Activated B cell treated with CpG ODN at 0.5 μM for 24 hours (primary cell): Measurements from ENCODE around the gene ETV3. TPM values are rescaled to one million over a fixed set of nuclear protein-coding genes. Genes with fewer than 3 reads are reported as not detected.

Experiments used
- ATAC-seq: fragments of 200-7000 bp; cut with Tn5 transposase; one replicate; pipeline ENCODE4 v1.10.0; 2021; ENCODE audit warnings: low read depth, mild to moderate bottlenecking, moderate library complexity
- CTCF ChIA-PET: fragments of 350-600 bp; sonication (Branson Sonifier 250); formaldehyde crosslinking; loops from one replicate; lab custom pipeline; 2021; ENCODE audit warnings: antibody characterized with exemption; lab: Charles Lee
- POLR2A ChIA-PET: fragments of 350-600 bp; sonication (Branson Sonifier 250); formaldehyde crosslinking; loops from one replicate; lab custom pipeline; 2021; ENCODE audit warnings: antibody characterized with exemption; lab: Charles Lee
- DNase-seq: peaks from one replicate; pipeline ENCODE4 v3.0.0; 2022
- H3K27ac Mint-ChIP-seq: one replicate; pipeline ENCODE4 v1.8.0; 2020; ENCODE audit warnings: mixed read lengths
- H3K27me3 Mint-ChIP-seq: one replicate; pipeline ENCODE4 v1.8.0; 2021; ENCODE audit warnings: mixed read lengths
- H3K36me3 Mint-ChIP-seq: one replicate; pipeline ENCODE4 v1.8.0; 2021; ENCODE audit warnings: low read depth, mixed read lengths
- H3K4me1 Mint-ChIP-seq: one replicate; pipeline ENCODE4 v1.8.0; 2021; ENCODE audit warnings: mixed read lengths
- H3K4me3 Mint-ChIP-seq: one replicate; pipeline ENCODE4 v1.8.0; 2020; ENCODE audit warnings: mild to moderate bottlenecking, mixed read lengths
- H3K9me3 Mint-ChIP-seq: one replicate; pipeline ENCODE4 v1.8.0; 2020; ENCODE audit warnings: mixed read lengths
- intact Hi-C: fragments of 100-400 bp; cut with micrococcal nuclease; formaldehyde crosslinking; loops from one replicate; pipeline ENCODE4 v1.15.1; 2024
- total RNA-seq: library from RNA; stranded (reverse); gene quantifications from 2 replicates; pipeline ENCODE4 v1.2.3, GENCODE V29; 2022
- TF ChIP-seq, protein P1 (sequence below): fragments of 200-600 bp; IDR thresholded peaks from one replicate; pipeline ENCODE4 v1.8.0; 2022; ENCODE audit warnings: antibody characterized with exemption, mild to moderate bottlenecking

The ETV3 gene
- total RNA-seq, 1 donor from 2014 or later: 31.3 TPM

DNA sequence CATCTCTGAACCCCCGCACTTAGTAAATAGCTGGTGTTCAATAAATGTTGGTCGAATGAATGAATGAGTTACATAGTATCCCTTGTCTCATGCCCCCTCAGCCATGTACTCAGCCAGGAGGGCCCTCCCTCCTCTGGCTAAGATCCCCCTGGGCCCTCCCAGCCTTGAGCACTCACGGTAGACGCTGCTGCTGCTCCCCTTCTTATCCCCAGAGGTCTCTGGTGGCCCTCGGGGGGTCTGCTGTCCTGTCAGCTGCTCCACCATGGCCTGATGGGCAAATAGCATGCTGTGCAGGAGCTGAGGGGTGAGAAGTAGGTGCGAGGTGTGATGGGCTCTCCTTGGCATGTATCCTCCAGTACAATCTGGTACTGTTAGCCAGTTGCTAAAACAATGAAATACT, 40.5 kb downstream of the ETV3 start:
- TF ChIP-seq, protein P1, sequence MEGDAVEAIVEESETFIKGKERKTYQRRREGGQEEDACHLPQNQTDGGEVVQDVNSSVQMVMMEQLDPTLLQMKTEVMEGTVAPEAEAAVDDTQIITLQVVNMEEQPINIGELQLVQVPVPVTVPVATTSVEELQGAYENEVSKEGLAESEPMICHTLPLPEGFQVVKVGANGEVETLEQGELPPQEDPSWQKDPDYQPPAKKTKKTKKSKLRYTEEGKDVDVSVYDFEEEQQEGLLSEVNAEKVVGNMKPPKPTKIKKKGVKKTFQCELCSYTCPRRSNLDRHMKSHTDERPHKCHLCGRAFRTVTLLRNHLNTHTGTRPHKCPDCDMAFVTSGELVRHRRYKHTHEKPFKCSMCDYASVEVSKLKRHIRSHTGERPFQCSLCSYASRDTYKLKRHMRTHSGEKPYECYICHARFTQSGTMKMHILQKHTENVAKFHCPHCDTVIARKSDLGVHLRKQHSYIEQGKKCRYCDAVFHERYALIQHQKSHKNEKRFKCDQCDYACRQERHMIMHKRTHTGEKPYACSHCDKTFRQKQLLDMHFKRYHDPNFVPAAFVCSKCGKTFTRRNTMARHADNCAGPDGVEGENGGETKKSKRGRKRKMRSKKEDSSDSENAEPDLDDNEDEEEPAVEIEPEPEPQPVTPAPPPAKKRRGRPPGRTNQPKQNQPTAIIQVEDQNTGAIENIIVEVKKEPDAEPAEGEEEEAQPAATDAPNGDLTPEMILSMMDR: no peak

DNA sequence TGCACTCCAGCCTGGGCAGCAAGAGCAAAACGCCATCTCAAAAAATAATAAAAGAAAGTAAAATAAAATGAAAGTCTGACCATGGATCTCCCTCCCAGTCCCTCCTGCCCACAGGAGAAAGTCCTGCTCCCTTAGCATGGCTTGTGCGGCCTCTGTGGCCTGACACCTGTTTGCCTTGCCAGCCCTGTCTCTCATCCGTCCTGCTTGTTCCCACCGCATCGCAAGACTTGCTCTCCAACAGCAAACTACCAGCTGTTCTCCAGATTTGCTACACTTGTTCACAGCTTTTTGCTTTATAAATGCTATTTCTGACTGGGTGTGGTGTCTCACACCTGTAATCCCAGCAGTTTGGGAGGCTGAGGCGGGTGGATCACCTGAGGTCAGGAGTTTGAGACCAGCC, 41.3 kb downstream of the ETV3 start:
- intact Hi-C loops: no loop called here
- TF ChIP-seq, protein P1: no peak
- DNase-seq (no peak), ATAC-seq (no peak)
- no peaks in the 10 kb centered on the region for H3K4me1 Mint-ChIP-seq
- H3K4me3 Mint-ChIP-seq: no peak overlapping the region
- no peaks in the 10 kb centered on the region for H3K36me3 Mint-ChIP-seq
- H3K9me3 Mint-ChIP-seq: no peaks in the 10 kb centered on the region
- H3K27ac Mint-ChIP-seq: no peak overlapping the region
- ChIA-PET CTCF (interaction anchor here (1.0 to 5.9 kb wide), 2 partner anchors 22 to 59 kb away, joined by 3 to 42 read pairs; no protein-coding TSS in a partner anchor), POLR2A (no interaction called here)
- no peaks in the 10 kb centered on the region for H3K27me3 Mint-ChIP-seq

More for the DNA sequence above, 40.5 kb downstream of the ETV3 start:
- Mint-ChIP-seq H3K4me3 (no peak overlapping the region), H3K27ac (no peak overlapping the region), H3K36me3 (no peaks in the 10 kb centered on the region), H3K9me3 (no peaks in the 10 kb centered on the region), H3K27me3 (peaks cover 4% of the 10 kb centered on the region), H3K4me1 (no peaks in the 10 kb centered on the region)
- ChIA-PET POLR2A (interaction anchor here (0.7 kb wide), 1 partner anchor 16 kb away, joined by 4 read pairs; no protein-coding TSS in a partner anchor), CTCF (interaction anchor here (1.9 to 5.9 kb wide), 2 partner anchors 8 to 58 kb away, joined by 4 to 42 read pairs; no protein-coding TSS in a partner anchor)
- intact Hi-C loops: no loop called here
- DNase-seq: no peak
- no peak for ATAC-seq

DNA sequence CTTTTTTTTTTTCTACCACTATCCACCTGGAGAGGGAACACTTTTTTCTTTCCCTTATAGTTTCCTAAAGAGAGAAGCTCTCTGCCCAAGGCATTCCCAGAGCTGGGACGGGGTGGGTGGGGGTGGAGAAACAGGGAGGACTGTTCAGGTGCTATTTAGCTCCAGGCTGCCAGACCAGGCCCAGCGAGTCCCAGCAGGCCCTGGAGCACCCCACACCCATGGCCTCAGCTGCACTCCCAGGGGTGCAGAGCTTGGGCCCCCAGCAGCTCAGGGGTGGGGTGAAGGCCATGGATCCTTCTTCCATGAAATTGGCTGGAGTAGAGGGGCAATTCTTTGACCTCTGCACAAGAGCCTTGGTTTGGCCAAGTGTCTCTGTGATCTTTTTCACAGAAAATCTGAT, 42.6 kb downstream of the ETV3 start:
- H3K4me1 Mint-ChIP-seq: no peaks in the 10 kb centered on the region
- no peaks in the 10 kb centered on the region for H3K9me3 Mint-ChIP-seq
- no peaks in the 10 kb centered on the region for H3K36me3 Mint-ChIP-seq
- ChIA-PET CTCF (interaction anchor here (1.0 to 5.9 kb wide), 2 partner anchors 60 to 400 kb away, joined by 3 to 42 read pairs; no protein-coding TSS in a partner anchor), POLR2A (no interaction called here)
- ATAC-seq: no peak
- DNase-seq: no peak
- H3K4me3 Mint-ChIP-seq: no peak overlapping the region
- TF ChIP-seq, protein P1: no peak
- intact Hi-C loops: no loop called here
- no peak overlapping the region for H3K27ac Mint-ChIP-seq
- H3K27me3 Mint-ChIP-seq: peaks cover under 1% of the 10 kb centered on the region

DNA sequence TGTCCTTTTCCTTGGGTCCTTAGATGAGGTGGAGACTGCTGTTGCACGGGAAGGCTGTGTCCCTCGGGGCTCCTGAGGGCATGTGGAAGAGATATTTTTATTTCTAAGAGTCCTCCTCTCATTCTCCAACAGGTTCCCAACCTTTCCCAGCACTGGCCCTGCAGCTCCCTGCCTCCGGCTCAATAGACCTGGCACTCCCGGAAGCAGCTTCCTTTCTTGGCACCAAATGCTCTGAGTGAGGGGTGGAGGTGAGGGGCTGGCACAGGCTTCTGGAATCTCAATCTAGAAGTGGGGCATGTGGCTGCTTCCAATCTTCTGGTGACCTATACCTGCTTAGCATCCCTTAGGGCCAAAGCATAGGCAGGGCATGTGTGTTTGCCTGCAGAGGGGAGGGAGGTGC, 43.1 kb downstream of the ETV3 start:
- no peaks in the 10 kb centered on the region for H3K36me3 Mint-ChIP-seq
- TF ChIP-seq, protein P1: no peak
- POLR2A ChIA-PET: no interaction called here
- ATAC-seq: no peak
- H3K27ac Mint-ChIP-seq: no peak overlapping the region
- H3K9me3 Mint-ChIP-seq: no peaks in the 10 kb centered on the region
- CTCF ChIA-PET: interaction anchor here (1.0 to 5.9 kb wide), 2 partner anchors 61 to 400 kb away, joined by 3 to 42 read pairs; no protein-coding TSS in a partner anchor
- H3K27me3 Mint-ChIP-seq: peaks cover 6% of the 10 kb centered on the region
- H3K4me1 Mint-ChIP-seq: no peaks in the 10 kb centered on the region
- no peak for DNase-seq
- intact Hi-C loops: no loop called here
- no peak overlapping the region for H3K4me3 Mint-ChIP-seq

DNA sequence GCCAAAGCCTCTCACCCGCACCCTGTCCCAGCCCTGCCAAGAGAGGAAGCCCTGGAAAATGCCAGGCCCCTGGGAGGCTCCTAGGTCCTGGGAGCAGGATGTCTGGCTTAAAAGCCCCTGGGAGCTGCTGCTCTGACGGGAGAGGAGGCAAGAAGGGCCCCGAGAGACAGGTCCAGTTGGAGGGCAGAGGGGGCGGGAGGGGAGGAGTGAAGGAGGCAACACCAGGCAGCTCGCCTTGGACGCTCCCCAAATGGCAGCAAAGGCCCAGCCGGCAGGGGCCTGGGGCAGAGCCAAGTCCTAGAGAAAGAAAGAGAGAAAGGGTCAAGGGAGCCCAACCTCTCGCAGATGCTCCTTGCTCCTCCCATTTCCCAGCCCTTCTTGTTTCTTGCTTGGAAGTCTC, 45.4 kb downstream of the ETV3 start:
- POLR2A ChIA-PET: interaction anchor here (1.0 kb wide), 1 partner anchor 63 kb away, joined by 3 read pairs; no protein-coding TSS in a partner anchor
- H3K9me3 Mint-ChIP-seq: no peaks in the 10 kb centered on the region
- no peaks in the 10 kb centered on the region for H3K36me3 Mint-ChIP-seq
- ATAC-seq (no peak), DNase-seq (no peak)
- no peak overlapping the region for H3K4me3 Mint-ChIP-seq
- TF ChIP-seq, protein P1: no peak
- CTCF ChIA-PET: interaction anchor here (5.9 kb wide), 1 partner anchor 63 kb away, joined by 42 read pairs; no protein-coding TSS in a partner anchor
- H3K27me3 Mint-ChIP-seq: peaks cover 11% of the 10 kb centered on the region
- H3K27ac Mint-ChIP-seq: no peak overlapping the region
- intact Hi-C loops: no loop called here
- no peaks in the 10 kb centered on the region for H3K4me1 Mint-ChIP-seq
